Osteocyte (in vitro differentiated cells): ENCODE results near the gene ZNF358. TPM values are rescaled to one million over a fixed set of nuclear protein-coding genes. Genes with fewer than 3 reads are reported as not detected.
A peak's percentile ranks its signal among the peaks of the same experiment; 100 is the strongest.

ENCODE experiments used
- DNase-seq: peaks from one replicate; pipeline ENCODE4 v3.0.0; 2021; ENCODE audit warnings: mixed read lengths; ENCODE audit not compliant: unreplicated experiment; ENCODE audit errors: extremely low spot score
- H3K27ac Mint-ChIP-seq: one replicate; pipeline ENCODE4 v1.8.0; 2021; ENCODE audit warnings: mild to moderate bottlenecking, mixed read lengths; ENCODE audit not compliant: unreplicated experiment
- H3K27me3 Mint-ChIP-seq: one replicate; pipeline ENCODE4 v1.8.0; 2021; ENCODE audit warnings: mixed read lengths; ENCODE audit not compliant: unreplicated experiment
- H3K36me3 Mint-ChIP-seq: one replicate; pipeline ENCODE4 v1.8.0; 2021; ENCODE audit warnings: mixed read lengths; ENCODE audit not compliant: unreplicated experiment
- H3K4me1 Mint-ChIP-seq: one replicate; pipeline ENCODE4 v1.8.0; 2021; ENCODE audit warnings: mixed read lengths; ENCODE audit not compliant: unreplicated experiment
- H3K4me3 Mint-ChIP-seq: one replicate; pipeline ENCODE4 v1.8.0; 2021; ENCODE audit warnings: mild to moderate bottlenecking, moderate library complexity, mixed read lengths; ENCODE audit not compliant: unreplicated experiment
- H3K9me3 Mint-ChIP-seq: one replicate; pipeline ENCODE4 v1.8.0; 2021; ENCODE audit warnings: mixed read lengths; ENCODE audit not compliant: unreplicated experiment
- CTCF ChIP-seq: fragments of 200-600 bp; sonication (generic); IDR thresholded peaks from 2 replicates; pipeline ENCODE4 v1.5.0; 2021; ENCODE audit warnings: antibody characterized with exemption, mild to moderate bottlenecking, moderate library complexity
- total RNA-seq: library from RNA; stranded (reverse); gene quantifications from 2 replicates; pipeline ENCODE4 v1.2.1, GENCODE V29; 2021

ZNF358 gene
- total RNA-seq, 1 donor from 2014 or later: 93.5 TPM

- peaks cover 11% of the 10 kb centered on the region for H3K4me1 Mint-ChIP-seq
- TF ChIP-seq CTCF: no peak
- H3K36me3 Mint-ChIP-seq: peaks cover 27% of the 10 kb centered on the region
- H3K27ac Mint-ChIP-seq: no peak overlapping the region
- no peaks in the 10 kb centered on the region for H3K27me3 Mint-ChIP-seq
- H3K4me3 Mint-ChIP-seq: no peak overlapping the region
- H3K9me3 Mint-ChIP-seq: no peaks in the 10 kb centered on the region
- no peak for DNase-seq
Measured at GRCh38 chr19:7539827-7540425, 24.0 kb downstream of the ZNF358 start.

DNA sequence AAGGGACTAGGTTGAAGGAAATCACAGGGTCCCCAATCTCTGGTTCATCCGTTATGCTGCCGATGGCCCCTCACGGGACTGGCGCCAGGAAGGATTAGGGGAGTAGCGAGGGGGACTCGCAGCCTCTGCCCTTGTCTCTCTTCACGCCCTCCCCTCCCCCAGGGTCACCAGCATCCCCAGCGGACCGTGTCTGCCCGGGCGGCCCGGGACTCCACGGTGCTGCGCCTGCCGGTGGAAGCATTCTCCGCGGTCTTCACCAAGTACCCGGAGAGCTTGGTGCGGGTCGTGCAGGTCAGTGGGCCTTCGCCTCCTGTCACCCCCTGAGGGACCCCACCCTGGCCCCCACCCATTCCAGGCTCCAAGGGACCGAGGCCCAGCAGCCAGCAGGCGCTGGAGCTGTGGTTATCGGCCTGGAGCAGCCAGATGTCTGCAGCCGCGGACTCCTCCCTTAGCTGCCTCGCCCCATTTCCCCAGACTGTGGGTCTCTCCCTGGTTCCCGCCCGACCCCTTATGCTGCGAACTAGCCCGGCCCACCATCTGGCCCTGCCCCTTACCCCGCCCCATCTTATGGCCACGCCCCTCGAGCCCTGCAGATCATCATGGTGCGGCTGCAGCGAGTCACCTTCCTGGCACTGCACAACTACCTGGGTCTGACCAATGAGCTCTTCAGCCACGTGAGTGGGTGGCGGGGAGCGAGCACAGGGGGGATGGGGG lies 25.0 kb downstream of the ZNF358 start:
- peak; percentile 83 for DNase-seq
- no peak overlapping the region for H3K27ac Mint-ChIP-seq
- H3K27me3 Mint-ChIP-seq: no peaks in the 10 kb centered on the region
- peaks cover 29% of the 10 kb centered on the region for H3K36me3 Mint-ChIP-seq
- H3K4me1 Mint-ChIP-seq: peaks cover 9% of the 10 kb centered on the region
- H3K9me3 Mint-ChIP-seq: no peaks in the 10 kb centered on the region
- TF ChIP-seq CTCF: no peak
- H3K4me3 Mint-ChIP-seq: no peak overlapping the region

GRCh38 chr19:7541475-7541824 lies 25.5 kb downstream of the ZNF358 start:
- Mint-ChIP-seq H3K4me1 (peaks cover 5% of the 10 kb centered on the region), H3K27me3 (no peaks in the 10 kb centered on the region), H3K4me3 (no peak overlapping the region), H3K9me3 (no peaks in the 10 kb centered on the region), H3K27ac (no peak overlapping the region), H3K36me3 (peaks cover 31% of the 10 kb centered on the region)
- peak; percentile 82 for DNase-seq
- no peak for TF ChIP-seq CTCF

DNA sequence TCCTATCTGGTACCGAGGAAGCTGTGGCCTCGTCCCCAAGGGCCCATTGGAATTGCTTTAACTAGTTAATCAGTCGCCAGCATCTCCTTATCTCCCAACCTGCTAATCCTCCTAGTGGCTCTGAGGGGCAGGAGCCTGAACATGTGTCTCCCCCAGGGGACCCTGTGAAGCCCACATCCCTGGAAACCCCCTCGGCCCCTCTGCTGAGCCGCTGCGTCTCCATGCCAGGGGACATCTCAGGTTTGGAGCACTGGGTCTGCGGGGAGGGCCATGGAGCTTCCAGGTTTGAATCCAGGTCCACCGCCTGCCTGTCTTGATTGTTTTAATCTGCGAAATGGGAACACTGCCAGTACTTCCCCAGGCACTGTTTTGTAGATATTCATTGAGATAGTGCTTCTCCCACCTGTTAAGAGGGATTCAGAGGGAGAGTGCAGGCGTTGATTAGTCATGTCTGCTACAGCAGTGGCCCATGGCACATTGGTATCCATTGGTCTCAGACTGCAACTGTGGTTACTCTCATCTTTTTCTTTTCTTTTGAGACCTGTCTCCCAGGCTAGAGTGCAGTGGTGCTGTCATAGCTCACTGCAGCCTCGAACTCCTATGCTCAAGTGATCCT lies 26.0 kb downstream of the ZNF358 start:
- Mint-ChIP-seq H3K36me3 (peaks cover 31% of the 10 kb centered on the region), H3K4me1 (peaks cover 2% of the 10 kb centered on the region), H3K4me3 (no peak overlapping the region), H3K27ac (no peak overlapping the region), H3K9me3 (no peaks in the 10 kb centered on the region), H3K27me3 (no peaks in the 10 kb centered on the region)
- DNase-seq: peak; percentile 82
- no peak for TF ChIP-seq CTCF

- Mint-ChIP-seq H3K9me3 (no peaks in the 10 kb centered on the region), H3K27ac (no peak overlapping the region), H3K4me1 (no peaks in the 10 kb centered on the region), H3K4me3 (no peak overlapping the region), H3K27me3 (no peaks in the 10 kb centered on the region), H3K36me3 (peaks cover 27% of the 10 kb centered on the region)
- TF ChIP-seq CTCF: no peak
- peak; percentile 75 for DNase-seq
Measured at GRCh38 chr19:7542556-7543348, 26.8 kb downstream of the ZNF358 start.
